ENCODE measurements around the gene EXOC1L.

EXOC1L gene

GRCh38 chr4:55819634-55820033 lies at the start of gene EXOC1L:
EXOC1L (plus strand) TSS chr4:55819790; CDS start chr4:55820027, 237 bp downstream.
- DNase-seq, result no peak

GRCh38 chr4:55770662-55771061 lies 48.9 kb upstream of the EXOC1L start:
- no peak for DNase-seq

- DNase-seq, result no peak
Measured at GRCh38 chr4:55781341-55781740, 38.2 kb upstream of the EXOC1L start.

- no peak for DNase-seq
Measured at GRCh38 chr4:55781812-55782211, 37.8 kb upstream of the EXOC1L start.

GRCh38 chr4:55783584-55783983 lies 36.0 kb upstream of the EXOC1L start:
- DNase-seq, result no peak

GRCh38 chr4:55784747-55785146 lies 34.8 kb upstream of the EXOC1L start:
- no peak for DNase-seq

- DNase-seq, result no peak
Measured at GRCh38 chr4:55791666-55792065, 27.9 kb upstream of the EXOC1L start.

GRCh38 chr4:55793479-55793878 lies 26.1 kb upstream of the EXOC1L start:
- no peak for DNase-seq

- DNase-seq, result no peak
Measured at GRCh38 chr4:55794053-55794452, 25.5 kb upstream of the EXOC1L start.

GRCh38 chr4:55795341-55795740 lies 24.2 kb upstream of the EXOC1L start:
- no peak for DNase-seq

- no peak for DNase-seq
Measured at GRCh38 chr4:55801498-55801897, 18.1 kb upstream of the EXOC1L start.

- DNase-seq, result no peak
Measured at GRCh38 chr4:55807556-55807955, 12.0 kb upstream of the EXOC1L start.

GRCh38 chr4:55808186-55808585 lies 11.4 kb upstream of the EXOC1L start:
- no peak for DNase-seq

GRCh38 chr4:55808632-55809031 lies 11.0 kb upstream of the EXOC1L start:
- DNase-seq, result no peak

- DNase-seq, result no peak
Measured at GRCh38 chr4:55817691-55818090, 1.9 kb upstream of the EXOC1L start.

- no peak for DNase-seq
Measured at GRCh38 chr4:55820279-55820678, 689 bp downstream of the EXOC1L start.

- DNase-seq, result no peak
Measured at GRCh38 chr4:55822329-55822728, 2.7 kb downstream of the EXOC1L start.

- no peak for DNase-seq
Measured at GRCh38 chr4:55824865-55825264, 5.3 kb downstream of the EXOC1L start.

- no peak for DNase-seq
Measured at GRCh38 chr4:55826986-55827385, 7.4 kb downstream of the EXOC1L start.

- no peak for DNase-seq
Measured at GRCh38 chr4:55827582-55827981, 8.0 kb downstream of the EXOC1L start.

- DNase-seq, result no peak
Measured at GRCh38 chr4:55830048-55830447, 10.5 kb downstream of the EXOC1L start.

- DNase-seq, result no peak
Measured at GRCh38 chr4:55830716-55831115, 11.1 kb downstream of the EXOC1L start.

- DNase-seq, result no peak
Measured at GRCh38 chr4:55834086-55834795, 14.7 kb downstream of the EXOC1L start.

GRCh38 chr4:55837903-55838302 lies 18.3 kb downstream of the EXOC1L start:
- DNase-seq, result no peak

- DNase-seq, result no peak
Measured at GRCh38 chr4:55838356-55838755, 18.8 kb downstream of the EXOC1L start.

Data from activated CD4-positive, alpha-beta T cell treated with anti-CD3 and anti-CD28 coated beads, Interleukin-2, amount 50 U/mL, for 4 hours (primary cell).